NCI-H1048 (cell line): ENCODE results near the gene ZMIZ1.

Experiments
- DNase-seq: peaks from one replicate; lab custom pipeline; 2025; lab: John Stamatoyannopoulos, UW

Gene ZMIZ1

GRCh38 chr10:79342811-79343561 is 274.2 kb downstream of the ZMIZ1 start:
- no peak for DNase-seq

DNA sequence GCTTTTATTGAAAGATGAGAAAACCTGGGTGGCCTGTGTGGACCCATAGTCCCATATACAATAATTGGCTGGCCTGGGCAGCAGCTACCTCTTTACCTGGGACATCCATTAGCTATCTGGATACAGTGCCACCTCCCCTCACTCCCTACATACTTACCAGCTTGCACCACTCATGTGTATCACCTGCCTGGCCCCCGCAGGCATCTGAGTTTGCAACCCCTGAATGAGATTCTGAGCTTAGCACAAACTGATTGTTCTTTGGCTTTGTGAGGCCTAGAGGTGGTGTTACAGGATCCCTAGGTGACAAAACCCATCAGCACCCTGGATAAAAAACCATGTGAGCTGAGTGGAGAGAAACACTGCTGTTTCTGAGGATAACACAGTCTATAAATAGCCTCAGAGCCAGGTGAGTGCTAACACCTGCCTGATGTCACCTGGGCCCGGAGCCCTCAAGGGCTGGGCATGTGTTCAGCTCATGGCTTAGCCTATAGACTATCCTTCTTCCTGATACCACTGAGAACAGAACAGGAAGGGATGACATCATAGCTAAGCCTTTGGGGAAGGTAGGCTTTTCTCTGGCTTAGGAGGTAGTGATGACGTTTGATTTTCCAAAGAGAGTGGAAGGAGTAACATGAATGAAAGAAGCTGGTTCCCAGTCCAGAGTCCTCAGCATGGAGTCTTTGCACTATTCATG is 275.9 kb downstream of the ZMIZ1 start:
- DNase-seq = no peak

DNA sequence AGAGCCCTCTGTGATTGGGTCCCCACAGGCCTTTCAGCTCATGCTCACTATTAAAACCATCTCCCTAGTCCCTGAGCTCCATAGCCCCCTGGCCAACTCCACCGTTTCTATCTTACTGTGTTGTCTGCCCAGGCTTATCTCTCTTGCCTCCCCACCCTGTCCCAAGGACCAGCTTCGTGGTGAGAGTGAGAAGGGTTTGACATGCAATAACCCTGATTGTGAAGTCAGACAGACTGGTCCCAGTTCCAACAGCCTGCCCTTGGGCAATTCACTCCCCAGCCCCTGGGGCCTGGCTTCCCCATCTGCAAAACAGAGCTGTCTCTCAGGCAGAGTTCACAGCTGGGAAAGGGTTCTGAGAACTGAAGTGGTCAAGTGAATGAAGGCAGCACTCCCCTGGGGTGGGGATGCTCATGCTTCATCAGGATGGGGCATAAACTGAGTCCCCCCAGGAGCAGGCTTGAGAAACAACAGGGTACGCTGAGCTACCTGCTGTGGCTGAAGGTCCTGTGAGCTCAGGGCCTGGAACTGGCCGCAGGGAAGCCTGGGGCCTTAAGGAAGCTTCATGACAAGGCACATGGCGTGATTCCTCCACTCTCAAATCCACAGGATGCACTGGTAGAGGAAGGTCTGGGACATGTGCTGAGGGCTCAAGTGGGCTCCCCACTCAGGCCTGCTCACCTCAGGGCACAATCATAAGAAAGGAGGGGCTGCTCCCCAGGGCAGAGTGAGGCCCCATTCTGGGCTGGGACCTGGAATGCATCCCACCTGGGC is 276.7 kb downstream of the ZMIZ1 start:
- DNase-seq = no peak

DNA sequence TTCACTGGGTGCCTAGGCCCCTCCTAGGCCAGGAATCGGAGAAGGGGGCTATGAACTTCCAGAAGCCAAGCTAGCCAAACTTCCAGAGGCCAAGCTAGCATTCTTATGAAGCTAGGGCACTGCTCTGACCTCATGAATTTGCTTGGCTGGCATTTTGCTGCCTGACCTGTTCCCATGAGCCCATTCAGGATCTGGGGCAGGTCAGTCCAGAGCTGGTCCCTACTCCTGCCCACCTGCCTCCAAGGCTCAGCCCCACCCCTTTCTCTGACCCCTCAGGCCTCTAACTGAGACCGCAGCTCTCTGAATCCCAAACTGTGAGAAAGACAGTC is 277.2 kb downstream of the ZMIZ1 start:
- no peak for DNase-seq

GRCh38 chr10:79346388-79347225 is 277.8 kb downstream of the ZMIZ1 start:
- DNase-seq = no peak

DNA sequence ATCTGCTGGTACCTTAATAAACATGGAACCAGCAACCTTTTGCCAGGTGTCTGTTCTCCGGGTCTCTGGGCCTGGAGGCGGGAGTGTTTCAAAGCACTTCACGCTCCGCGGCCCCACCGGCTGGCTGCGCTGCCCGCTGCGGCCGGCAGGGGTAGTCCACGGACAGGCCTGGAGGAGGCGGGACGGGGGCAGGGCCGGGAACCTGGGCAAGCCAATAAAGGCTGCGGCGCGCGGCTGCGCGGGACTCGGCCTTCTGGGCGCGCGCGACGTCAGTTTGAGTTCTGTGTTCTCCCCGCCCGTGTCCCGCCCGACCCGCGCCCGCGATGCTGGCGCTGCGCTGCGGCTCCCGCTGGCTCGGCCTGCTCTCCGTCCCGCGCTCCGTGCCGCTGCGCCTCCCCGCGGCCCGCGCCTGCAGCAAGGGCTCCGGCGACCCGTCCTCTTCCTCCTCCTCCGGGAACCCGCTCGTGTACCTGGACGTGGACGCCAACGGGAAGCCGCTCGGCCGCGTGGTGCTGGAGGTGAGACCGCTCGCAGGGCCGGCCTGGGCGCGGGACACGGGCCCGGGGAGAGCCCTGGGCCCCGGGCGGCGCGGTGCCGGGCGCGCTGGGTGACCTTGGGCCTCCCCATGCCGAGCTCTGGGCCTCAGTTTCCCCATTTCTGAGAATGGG is 278.6 kb downstream of the ZMIZ1 start, which contains the start of gene PPIF:
TSS of gene PPIF (plus strand) at position 244 of the 668 bp plus-strand sequence. CDS start at position 324, 80 bp downstream.
- DNase-seq = peak; percentile 76

DNA sequence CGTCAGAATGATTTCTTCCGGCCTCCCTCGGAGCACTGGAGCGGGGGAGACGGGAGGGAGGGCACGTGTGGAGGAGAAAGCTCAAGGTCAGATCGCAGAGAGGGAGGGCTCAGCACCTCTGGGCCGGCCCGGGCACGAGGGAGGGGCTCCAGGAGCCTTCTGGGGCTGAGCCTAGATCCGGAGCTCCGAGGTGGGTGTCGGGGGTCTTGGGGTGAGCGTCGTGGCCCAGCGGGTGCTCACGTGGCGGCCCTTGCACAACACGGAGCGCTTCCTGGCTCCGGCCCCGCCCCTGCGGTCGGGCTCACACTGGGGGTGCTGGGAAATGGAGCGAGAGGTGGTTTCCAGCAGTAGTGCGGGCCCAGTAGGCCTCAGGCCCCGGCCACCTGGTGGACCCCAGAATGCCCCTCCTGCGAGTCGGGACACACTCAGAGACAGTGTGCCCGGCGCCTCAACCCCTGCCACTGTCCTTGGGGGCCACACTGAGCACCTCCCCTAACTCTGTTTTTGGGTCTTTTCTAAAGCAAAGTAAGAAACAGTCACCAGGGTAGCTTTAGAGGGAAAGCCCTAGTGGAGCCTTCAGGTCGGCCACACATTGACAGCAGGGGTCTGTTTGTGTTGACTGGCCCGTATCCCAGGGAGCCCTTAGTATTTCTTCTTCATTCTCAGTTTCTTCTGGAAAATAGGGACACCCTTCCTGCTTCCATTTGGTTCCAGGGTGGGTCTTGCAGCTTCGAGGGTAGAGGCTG is 279.3 kb downstream of the ZMIZ1 start:
- no peak for DNase-seq

- DNase-seq = no peak
Measured at GRCh38 chr10:79348640-79348988, 279.8 kb downstream of the ZMIZ1 start.

DNA sequence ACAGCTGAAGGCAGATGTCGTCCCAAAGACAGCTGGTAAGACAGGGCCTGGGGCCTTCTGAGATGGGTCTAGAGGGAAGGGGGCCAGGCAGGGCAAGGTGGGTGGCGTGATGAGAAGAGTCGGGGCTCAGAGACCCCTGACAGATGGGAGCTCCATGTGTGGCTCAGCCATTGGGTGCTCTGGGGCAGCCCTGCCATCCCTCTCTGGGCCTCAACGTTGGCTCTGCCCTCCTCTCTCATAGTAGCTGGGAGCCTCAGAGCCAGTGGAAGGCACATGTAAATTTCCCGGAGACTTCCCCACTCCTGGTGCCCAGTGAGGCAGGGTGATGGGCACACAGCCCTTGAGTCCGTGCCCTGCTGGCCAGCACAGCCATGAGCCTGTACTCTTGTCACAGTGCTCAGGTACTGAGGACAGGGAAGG is 280.3 kb downstream of the ZMIZ1 start:
- DNase-seq = no peak

DNA sequence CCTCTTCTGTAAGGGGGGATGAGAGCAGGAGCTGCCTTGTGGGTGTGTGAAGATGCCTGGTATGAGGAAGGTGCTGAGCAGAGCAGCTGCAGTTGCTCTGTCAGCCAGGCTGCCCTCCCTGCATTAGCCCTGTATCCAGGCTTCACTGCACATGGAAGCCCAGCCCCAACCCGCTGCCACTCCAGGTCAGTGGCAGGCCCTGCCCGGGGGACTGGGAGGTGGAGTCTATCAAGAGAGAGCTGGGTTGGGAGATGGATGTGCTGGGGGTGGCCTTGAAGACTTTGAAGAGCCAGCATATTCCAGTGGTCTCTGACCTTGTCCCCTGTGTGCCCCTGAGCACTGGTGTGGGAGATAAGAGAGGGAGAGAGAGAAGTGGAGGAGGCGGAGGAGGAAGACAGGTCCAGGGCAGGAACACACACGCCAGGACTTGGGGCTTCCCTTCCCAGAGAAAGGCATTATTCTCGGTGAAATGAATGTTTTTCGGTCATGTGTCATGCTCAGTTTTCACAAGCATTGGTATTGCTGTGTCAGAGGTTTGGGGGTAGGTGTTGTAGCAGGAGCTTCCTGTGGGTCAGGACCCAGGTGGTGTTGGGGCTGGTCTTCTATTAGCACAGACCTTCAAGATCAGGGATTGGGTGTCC is 281.1 kb downstream of the ZMIZ1 start:
- DNase-seq = no peak

DNA sequence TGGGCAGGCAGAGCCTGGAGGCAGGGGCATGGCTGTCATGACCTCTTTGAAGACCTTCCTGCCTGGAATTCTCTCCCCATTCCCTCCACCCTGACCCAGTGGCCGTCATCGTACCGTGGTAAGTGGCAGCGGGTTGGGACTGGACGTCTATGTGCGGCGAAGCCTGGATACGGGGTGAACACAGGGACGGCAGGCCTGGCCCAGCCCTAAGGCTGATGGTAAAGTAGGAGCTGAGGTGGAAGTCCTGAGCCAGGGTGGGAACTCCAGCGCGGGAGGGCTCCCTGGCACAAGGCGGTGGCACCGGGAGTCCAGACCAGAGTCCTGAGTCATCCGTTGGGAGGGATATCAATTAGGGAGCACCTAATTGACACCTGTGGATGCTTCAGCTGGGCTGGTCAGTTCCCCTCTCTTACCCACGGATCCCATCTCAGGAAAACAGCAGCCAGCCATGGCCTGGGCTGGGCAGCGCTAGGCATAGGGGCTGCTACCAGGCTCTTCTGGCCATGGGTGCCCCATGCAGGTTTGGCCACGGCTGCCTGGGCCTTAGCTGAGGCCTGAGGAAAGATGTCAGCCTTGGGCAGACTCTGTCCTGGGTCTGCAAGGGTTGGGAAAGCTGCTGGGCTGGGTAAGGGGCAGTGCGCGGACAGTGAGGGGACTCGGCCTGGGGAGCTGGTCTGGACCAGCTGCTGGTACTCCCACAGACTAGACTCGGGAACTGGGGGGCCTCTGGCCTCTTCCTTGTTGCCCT is 281.8 kb downstream of the ZMIZ1 start:
- DNase-seq = no peak

GRCh38 chr10:79351332-79351731 is 282.6 kb downstream of the ZMIZ1 start:
- DNase-seq = no peak

GRCh38 chr10:79352035-79352877 is 283.5 kb downstream of the ZMIZ1 start:
- DNase-seq = no peak

- DNase-seq = no peak
Measured at GRCh38 chr10:79353000-79353406, 284.2 kb downstream of the ZMIZ1 start.

- no peak for DNase-seq
Measured at GRCh38 chr10:79353726-79354125, 285.0 kb downstream of the ZMIZ1 start.

GRCh38 chr10:79354141-79354540 is 285.4 kb downstream of the ZMIZ1 start:
- DNase-seq = no peak

DNA sequence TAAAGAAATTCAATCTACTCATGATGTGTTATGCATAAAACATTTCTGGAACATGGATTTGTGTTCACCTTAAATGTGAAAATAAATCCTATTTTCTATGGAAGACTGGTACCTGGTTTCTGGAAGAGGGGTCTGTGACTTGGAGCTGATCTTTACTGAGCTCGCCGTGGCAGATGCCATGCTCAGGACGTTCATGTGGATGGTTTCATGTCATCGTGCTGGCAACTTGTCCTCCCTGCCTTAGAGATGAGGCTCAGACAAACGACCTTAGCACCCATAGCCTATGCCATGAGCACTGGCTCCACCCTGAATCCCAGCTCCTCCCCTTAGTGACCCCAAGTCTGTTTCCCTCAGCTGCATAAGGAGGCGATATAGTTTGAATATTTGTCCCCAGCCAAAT is 285.8 kb downstream of the ZMIZ1 start:
- no peak for DNase-seq

DNA sequence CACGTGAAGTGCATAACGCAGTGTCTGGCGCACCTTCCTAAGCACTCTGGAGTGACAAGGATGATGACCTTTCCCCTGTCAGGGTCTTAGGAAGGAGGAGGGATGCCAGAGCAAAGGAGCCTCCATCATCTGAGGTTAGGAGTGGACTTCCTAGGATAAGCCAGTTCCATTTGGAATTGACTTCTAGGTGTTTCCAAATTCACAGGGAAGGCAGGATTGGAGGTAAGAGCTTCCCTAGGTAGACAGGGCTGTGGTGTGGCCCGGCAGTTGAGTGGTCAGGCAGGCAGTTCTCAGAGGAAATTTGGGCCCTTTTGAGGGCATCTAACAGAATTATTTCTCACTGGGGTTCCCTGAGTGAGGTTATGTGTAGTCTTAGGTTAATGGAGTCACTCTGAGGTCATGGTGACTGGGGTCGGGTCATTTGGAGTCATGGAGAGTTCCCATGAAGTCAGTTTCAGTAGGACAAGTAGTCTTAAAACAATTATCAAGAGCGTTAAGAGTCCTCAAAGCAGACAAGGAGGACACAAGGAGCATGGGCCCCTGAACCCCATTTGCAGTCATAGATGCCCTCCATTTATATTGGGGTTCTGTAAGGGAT is 286.8 kb downstream of the ZMIZ1 start:
- no peak for DNase-seq
